OCI-LY1 (cell line): ENCODE data around the gene ZYX.

ENCODE experiments used
- H2AFZ ChIP-seq: fragments of 200-600 bp; sonication (generic), shearing (Covaris generic); 2 replicates; pipeline ENCODE4 v1.6.0; 2014; ENCODE audit warnings: antibody characterized with exemption, mild to moderate bottlenecking, low read length
- H3F3A ChIP-seq: fragments of 200-600 bp; sonication (generic), shearing (Covaris generic); 2 replicates; pipeline ENCODE4 v1.6.0; 2014; ENCODE audit warnings: mild to moderate bottlenecking, antibody characterized with exemption, low read length, moderate library complexity; ENCODE audit not compliant: insufficient read depth
- H3K27ac ChIP-seq: fragments of 200-600 bp; sonication (generic); 2 replicates; pipeline ENCODE4 v1.5.1; 2014; ENCODE audit warnings: low read length, mixed run types, mild to moderate bottlenecking, low read depth; ENCODE audit not compliant: poor library complexity, severe bottlenecking
- H3K27me3 ChIP-seq: fragments of 200-600 bp; sonication (generic); 2 replicates; pipeline ENCODE4 v1.6.0; 2014; ENCODE audit warnings: antibody characterized with exemption, mild to moderate bottlenecking, low read length, moderate library complexity; ENCODE audit not compliant: insufficient read depth
- H3K36me3 ChIP-seq: fragments of 200-600 bp; sonication (generic); 2 replicates; pipeline ENCODE4 v1.6.1; 2014; ENCODE audit warnings: mild to moderate bottlenecking, antibody characterized with exemption, low read length, moderate library complexity, mixed read lengths; ENCODE audit not compliant: insufficient read depth
- H3K4me1 ChIP-seq: fragments of 200-600 bp; sonication (generic); 2 replicates; pipeline ENCODE4 v1.5.1; 2014; ENCODE audit warnings: mild to moderate bottlenecking, low read length, moderate library complexity; ENCODE audit not compliant: insufficient read depth, severe bottlenecking
- H3K4me2 ChIP-seq: fragments of 200-600 bp; sonication (generic), shearing (Covaris generic); 2 replicates; pipeline ENCODE4 v1.6.1; 2014; ENCODE audit warnings: low read length
- H3K4me3 ChIP-seq: fragments of 200-600 bp; sonication (generic); 2 replicates; pipeline ENCODE4 v1.5.1; 2014; ENCODE audit warnings: low read length, low read depth, mild to moderate bottlenecking, mixed read lengths; ENCODE audit not compliant: poor library complexity, severe bottlenecking
- H3K79me2 ChIP-seq: fragments of 200-600 bp; shearing (Covaris generic); 2 replicates; pipeline ENCODE4 v1.6.1; 2016; ENCODE audit warnings: mixed run types, low read length, mixed read lengths; ENCODE audit not compliant: insufficient read depth
- H3K9ac ChIP-seq: fragments of 200-600 bp; sonication (generic), shearing (Covaris generic); 2 replicates; pipeline ENCODE4 v1.6.1; 2014; ENCODE audit warnings: mild to moderate bottlenecking, low read length, mixed read lengths
- H3K9me2 ChIP-seq: fragments of 200-600 bp; sonication (generic), shearing (Covaris generic); 2 replicates; pipeline ENCODE4 v1.6.1; 2014; ENCODE audit warnings: low read depth, mild to moderate bottlenecking, low read length, mixed read lengths
- H3K9me3 ChIP-seq: fragments of 200-600 bp; shearing (Covaris generic); 2 replicates; pipeline ENCODE4 v1.6.1; 2014; ENCODE audit warnings: low read length, mixed read lengths
- H4K20me1 ChIP-seq: fragments of 200-600 bp; sonication (generic), shearing (Covaris generic); 2 replicates; pipeline ENCODE4 v1.6.0; 2016; ENCODE audit warnings: mild to moderate bottlenecking, low read length; ENCODE audit not compliant: insufficient read depth
- CTCF ChIP-seq: fragments of 200-600 bp; sonication (generic), shearing (Covaris generic); IDR thresholded peaks from 2 replicates; pipeline ENCODE4 v1.5.1; 2017; ENCODE audit warnings: mild to moderate bottlenecking, antibody characterized with exemption, low read length, moderate library complexity, mixed read lengths
- EZH2 ChIP-seq: fragments of 200-600 bp; sonication (generic), shearing (Covaris generic); IDR thresholded peaks from 2 replicates; pipeline ENCODE4 v1.8.0; 2017; ENCODE audit warnings: borderline replicate concordance, mixed run types, mild to moderate bottlenecking, antibody characterized with exemption, low read length, moderate library complexity, mixed read lengths

The ZYX gene

GRCh38 chr7:143394777-143395176 is 13.6 kb downstream of the ZYX start:
- H3K4me1 ChIP-seq: no peaks in the 10 kb centered on the region
- no peak overlapping the region for H3K27ac ChIP-seq
- no peak overlapping the region for H2AFZ ChIP-seq
- H3K9me2 ChIP-seq: no peaks in the 10 kb centered on the region
- H3K9ac ChIP-seq: no peak overlapping the region
- H3K79me2 ChIP-seq: no peaks in the 10 kb centered on the region
- H3K27me3 ChIP-seq: no peaks in the 10 kb centered on the region
- no peaks in the 10 kb centered on the region for H3K9me3 ChIP-seq
- no peaks in the 10 kb centered on the region for H3F3A ChIP-seq
- H3K4me3 ChIP-seq: no peak overlapping the region
- no peaks in the 10 kb centered on the region for H4K20me1 ChIP-seq
- no peaks in the 10 kb centered on the region for H3K36me3 ChIP-seq
- TF ChIP-seq EZH2 (no peak), CTCF (no peak)
- H3K4me2 ChIP-seq: no peak overlapping the region

- TF ChIP-seq EZH2 (no peak), CTCF (no peak)
- no peak overlapping the region for H3K9ac ChIP-seq
- no peaks in the 10 kb centered on the region for H3K36me3 ChIP-seq
- no peaks in the 10 kb centered on the region for H3K27me3 ChIP-seq
- no peaks in the 10 kb centered on the region for H3K9me3 ChIP-seq
- H3K4me1 ChIP-seq: no peaks in the 10 kb centered on the region
- H3K9me2 ChIP-seq: no peaks in the 10 kb centered on the region
- H3K27ac ChIP-seq: no peak overlapping the region
- H3K4me3 ChIP-seq: no peak overlapping the region
- no peaks in the 10 kb centered on the region for H3F3A ChIP-seq
- H2AFZ ChIP-seq: no peak overlapping the region
- H3K79me2 ChIP-seq: no peaks in the 10 kb centered on the region
- H3K4me2 ChIP-seq: no peak overlapping the region
- H4K20me1 ChIP-seq: no peaks in the 10 kb centered on the region
These were observed 14.3 kb downstream of the ZYX start for GRCh38 chr7:143395187-143396149.

GRCh38 chr7:143396182-143396581 is 15.0 kb downstream of the ZYX start:
- no peak overlapping the region for H3K27ac ChIP-seq
- no peak overlapping the region for H3K4me2 ChIP-seq
- H2AFZ ChIP-seq: no peak overlapping the region
- H3K36me3 ChIP-seq: no peaks in the 10 kb centered on the region
- no peaks in the 10 kb centered on the region for H3K27me3 ChIP-seq
- no peaks in the 10 kb centered on the region for H3K4me1 ChIP-seq
- H3K9me3 ChIP-seq: no peaks in the 10 kb centered on the region
- H3K4me3 ChIP-seq: no peak overlapping the region
- H3K9me2 ChIP-seq: no peaks in the 10 kb centered on the region
- no peaks in the 10 kb centered on the region for H3F3A ChIP-seq
- no peak for TF ChIP-seq EZH2
- no peak for TF ChIP-seq CTCF
- no peaks in the 10 kb centered on the region for H4K20me1 ChIP-seq
- no peak overlapping the region for H3K9ac ChIP-seq
- H3K79me2 ChIP-seq: no peaks in the 10 kb centered on the region
